ENCODE data around the gene LNP1.

DNA sequence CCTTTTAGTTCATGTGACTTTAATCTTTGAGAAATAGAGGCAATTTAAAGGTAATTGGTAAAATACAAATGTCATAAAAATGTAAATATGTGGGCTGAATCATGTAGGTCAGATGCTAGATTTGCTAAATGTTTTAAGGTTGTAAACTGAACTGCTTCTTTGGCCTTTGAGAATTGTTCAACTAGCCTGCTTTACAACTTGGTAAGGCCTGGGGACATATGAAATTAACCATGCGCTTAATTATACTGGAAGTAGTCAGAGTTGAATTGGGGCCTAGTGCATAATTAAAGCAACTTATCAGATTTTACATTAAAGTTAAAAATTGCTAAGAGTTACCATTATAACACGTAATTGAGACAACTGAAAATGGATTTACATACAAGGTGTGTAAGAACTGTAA, 70.1 kb downstream of the LNP1 start:
- TF ChIP-seq, protein P1, sequence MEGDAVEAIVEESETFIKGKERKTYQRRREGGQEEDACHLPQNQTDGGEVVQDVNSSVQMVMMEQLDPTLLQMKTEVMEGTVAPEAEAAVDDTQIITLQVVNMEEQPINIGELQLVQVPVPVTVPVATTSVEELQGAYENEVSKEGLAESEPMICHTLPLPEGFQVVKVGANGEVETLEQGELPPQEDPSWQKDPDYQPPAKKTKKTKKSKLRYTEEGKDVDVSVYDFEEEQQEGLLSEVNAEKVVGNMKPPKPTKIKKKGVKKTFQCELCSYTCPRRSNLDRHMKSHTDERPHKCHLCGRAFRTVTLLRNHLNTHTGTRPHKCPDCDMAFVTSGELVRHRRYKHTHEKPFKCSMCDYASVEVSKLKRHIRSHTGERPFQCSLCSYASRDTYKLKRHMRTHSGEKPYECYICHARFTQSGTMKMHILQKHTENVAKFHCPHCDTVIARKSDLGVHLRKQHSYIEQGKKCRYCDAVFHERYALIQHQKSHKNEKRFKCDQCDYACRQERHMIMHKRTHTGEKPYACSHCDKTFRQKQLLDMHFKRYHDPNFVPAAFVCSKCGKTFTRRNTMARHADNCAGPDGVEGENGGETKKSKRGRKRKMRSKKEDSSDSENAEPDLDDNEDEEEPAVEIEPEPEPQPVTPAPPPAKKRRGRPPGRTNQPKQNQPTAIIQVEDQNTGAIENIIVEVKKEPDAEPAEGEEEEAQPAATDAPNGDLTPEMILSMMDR (IDR thresholded peaks at IDR 0.05; ENCODE audit: low read depth, low read length, missing input control), result no peak
- TF ChIP-seq, protein P2, sequence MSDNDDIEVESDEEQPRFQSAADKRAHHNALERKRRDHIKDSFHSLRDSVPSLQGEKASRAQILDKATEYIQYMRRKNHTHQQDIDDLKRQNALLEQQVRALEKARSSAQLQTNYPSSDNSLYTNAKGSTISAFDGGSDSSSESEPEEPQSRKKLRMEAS (IDR thresholded peaks at IDR 0.05), result no peak
- TF ChIP-seq TAF1 (conservative IDR thresholded peaks at IDR 0.05), result no peak
